GM19023 (cell line): ENCODE results near the gene MYO5C.

Experiments
- ATAC-seq: cut with Tn5 transposase; IDR thresholded peaks from one replicate; pipeline ENCODE4 v1.9.1; 2021; ENCODE audit warnings: mild to moderate bottlenecking, moderate library complexity; ENCODE audit not compliant: unreplicated experiment

MYO5C gene

GRCh38 chr15:52295421-52296001 is at the start of gene MYO5C:
Gene MYO5C, minus strand, starts transcription at chr15:52295804. Its CDS starts 168 bp downstream, at chr15:52295636.
- no peak for ATAC-seq

GRCh38 chr15:52344592-52344991 is 49.0 kb upstream of the MYO5C start:
- ATAC-seq, result no peak

- no peak for ATAC-seq
Measured at GRCh38 chr15:52343831-52344230, 48.2 kb upstream of the MYO5C start.

- no peak for ATAC-seq
Measured at GRCh38 chr15:52340093-52340492, 44.5 kb upstream of the MYO5C start.

- ATAC-seq, result no peak
Measured at GRCh38 chr15:52338891-52339290, 43.3 kb upstream of the MYO5C start.

GRCh38 chr15:52338058-52338457 is 42.5 kb upstream of the MYO5C start:
- no peak for ATAC-seq

- ATAC-seq, result no peak
Measured at GRCh38 chr15:52337198-52337853, 41.7 kb upstream of the MYO5C start.

GRCh38 chr15:52336529-52336928 is 40.9 kb upstream of the MYO5C start:
- no peak for ATAC-seq

- ATAC-seq, result no peak
Measured at GRCh38 chr15:52334491-52335160, 39.0 kb upstream of the MYO5C start.

GRCh38 chr15:52331490-52332240 is 36.1 kb upstream of the MYO5C start:
- ATAC-seq, result peak; percentile 90

GRCh38 chr15:52329987-52330386 is 34.4 kb upstream of the MYO5C start:
- no peak for ATAC-seq

GRCh38 chr15:52329150-52329549 is 33.5 kb upstream of the MYO5C start:
- ATAC-seq, result no peak

- no peak for ATAC-seq
Measured at GRCh38 chr15:52328680-52329079, 33.1 kb upstream of the MYO5C start.

- no peak for ATAC-seq
Measured at GRCh38 chr15:52326756-52327155, 31.2 kb upstream of the MYO5C start.

- no peak for ATAC-seq
Measured at GRCh38 chr15:52324109-52324508, 28.5 kb upstream of the MYO5C start.

GRCh38 chr15:52318729-52319500 is 23.3 kb upstream of the MYO5C start:
- no peak for ATAC-seq

GRCh38 chr15:52317688-52318087 is 22.1 kb upstream of the MYO5C start:
- no peak for ATAC-seq

GRCh38 chr15:52317022-52317421 is 21.4 kb upstream of the MYO5C start:
- no peak for ATAC-seq

- ATAC-seq, result peak; percentile 51
Measured at GRCh38 chr15:52309154-52309548, 13.5 kb upstream of the MYO5C start.

GRCh38 chr15:52308446-52309153 is 13.0 kb upstream of the MYO5C start:
- peak; percentile 65 for ATAC-seq
